Measurements from ENCODE around the gene SPATA2. TPM values are rescaled to one million over a fixed set of nuclear protein-coding genes. Genes with fewer than 3 reads are reported as not detected.

The SPATA2 gene
- total RNA-seq, 1 donor from 2014 or later = 10.3 TPM

DNA sequence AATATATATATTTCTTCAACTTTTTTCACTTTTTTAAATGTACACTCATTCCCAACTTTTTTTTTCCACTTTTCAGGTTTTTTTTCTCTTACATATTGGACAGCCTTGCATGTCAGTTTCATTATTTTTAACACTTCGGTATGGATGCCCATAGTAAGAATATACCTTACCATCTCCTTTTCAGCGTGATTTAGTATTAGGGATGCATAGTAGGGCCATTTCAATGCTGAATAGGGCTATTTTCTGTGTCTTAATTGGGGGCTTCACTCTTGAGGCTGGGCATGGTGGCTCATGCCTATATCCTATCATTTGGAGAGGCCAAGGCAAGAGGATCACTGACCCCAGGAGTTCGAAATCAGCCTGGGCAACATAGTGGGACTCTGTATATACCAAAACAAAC is 27.6 kb upstream of the SPATA2 start:
- Mint-ChIP-seq H3K36me3 (ENCODE audit: low read depth) (peaks cover 10% of the 10 kb centered on the region), H3K9me3 (no peaks in the 10 kb centered on the region), H3K27me3 (ENCODE audit: low read depth) (no peaks in the 10 kb centered on the region), H3K4me1 (peaks cover 27% of the 10 kb centered on the region), H3K27ac (ENCODE audit: unreplicated experiment) (no peak overlapping the region), H3K4me3 (no peak overlapping the region)
- TF ChIP-seq CTCF (conservative IDR thresholded peaks at IDR 0.05) = no peak
- no peak for DNase-seq (ENCODE audit: low read depth, low spot score)

- H3K27ac Mint-ChIP-seq (ENCODE audit: unreplicated experiment) = no peak overlapping the region
- H3K4me1 Mint-ChIP-seq = peaks cover 33% of the 10 kb centered on the region
- no peaks in the 10 kb centered on the region for H3K9me3 Mint-ChIP-seq
- TF ChIP-seq CTCF (conservative IDR thresholded peaks at IDR 0.05) = no peak
- no peak for DNase-seq (ENCODE audit: low read depth, low spot score)
- H3K27me3 Mint-ChIP-seq (ENCODE audit: low read depth) = no peaks in the 10 kb centered on the region
- no peak overlapping the region for H3K4me3 Mint-ChIP-seq
- H3K36me3 Mint-ChIP-seq (ENCODE audit: low read depth) = peaks cover 6% of the 10 kb centered on the region
Observed at GRCh38 chr20:49942303-49942702, 27.0 kb upstream of the SPATA2 start.

DNA sequence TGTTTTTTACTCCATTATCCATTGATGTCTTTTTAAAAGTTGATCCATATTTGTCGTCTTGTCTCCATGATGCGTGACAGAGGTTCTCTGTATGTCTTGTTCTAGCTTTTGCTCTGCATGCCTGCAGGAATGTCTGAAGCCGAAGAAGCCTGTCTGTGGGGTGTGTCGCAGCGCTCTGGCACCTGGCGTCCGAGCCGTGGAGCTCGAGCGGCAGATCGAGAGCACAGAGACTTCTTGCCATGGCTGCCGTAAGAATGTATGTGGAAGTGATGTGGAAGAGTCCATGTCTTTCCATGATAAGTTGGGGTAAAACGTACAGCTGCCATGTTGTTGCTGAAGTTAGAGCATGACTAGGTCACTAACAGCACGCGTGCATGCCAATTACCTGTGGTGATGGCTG is 26.1 kb upstream of the SPATA2 start:
- Mint-ChIP-seq H3K4me1 (peaks cover 40% of the 10 kb centered on the region), H3K36me3 (ENCODE audit: low read depth) (peaks cover 3% of the 10 kb centered on the region), H3K9me3 (no peaks in the 10 kb centered on the region), H3K27me3 (ENCODE audit: low read depth) (no peaks in the 10 kb centered on the region), H3K27ac (ENCODE audit: unreplicated experiment) (no peak overlapping the region), H3K4me3 (peak overlapping the region; percentile 27)
- no peak for TF ChIP-seq CTCF (conservative IDR thresholded peaks at IDR 0.05)
- DNase-seq (ENCODE audit: low read depth, low spot score) = no peak

DNA sequence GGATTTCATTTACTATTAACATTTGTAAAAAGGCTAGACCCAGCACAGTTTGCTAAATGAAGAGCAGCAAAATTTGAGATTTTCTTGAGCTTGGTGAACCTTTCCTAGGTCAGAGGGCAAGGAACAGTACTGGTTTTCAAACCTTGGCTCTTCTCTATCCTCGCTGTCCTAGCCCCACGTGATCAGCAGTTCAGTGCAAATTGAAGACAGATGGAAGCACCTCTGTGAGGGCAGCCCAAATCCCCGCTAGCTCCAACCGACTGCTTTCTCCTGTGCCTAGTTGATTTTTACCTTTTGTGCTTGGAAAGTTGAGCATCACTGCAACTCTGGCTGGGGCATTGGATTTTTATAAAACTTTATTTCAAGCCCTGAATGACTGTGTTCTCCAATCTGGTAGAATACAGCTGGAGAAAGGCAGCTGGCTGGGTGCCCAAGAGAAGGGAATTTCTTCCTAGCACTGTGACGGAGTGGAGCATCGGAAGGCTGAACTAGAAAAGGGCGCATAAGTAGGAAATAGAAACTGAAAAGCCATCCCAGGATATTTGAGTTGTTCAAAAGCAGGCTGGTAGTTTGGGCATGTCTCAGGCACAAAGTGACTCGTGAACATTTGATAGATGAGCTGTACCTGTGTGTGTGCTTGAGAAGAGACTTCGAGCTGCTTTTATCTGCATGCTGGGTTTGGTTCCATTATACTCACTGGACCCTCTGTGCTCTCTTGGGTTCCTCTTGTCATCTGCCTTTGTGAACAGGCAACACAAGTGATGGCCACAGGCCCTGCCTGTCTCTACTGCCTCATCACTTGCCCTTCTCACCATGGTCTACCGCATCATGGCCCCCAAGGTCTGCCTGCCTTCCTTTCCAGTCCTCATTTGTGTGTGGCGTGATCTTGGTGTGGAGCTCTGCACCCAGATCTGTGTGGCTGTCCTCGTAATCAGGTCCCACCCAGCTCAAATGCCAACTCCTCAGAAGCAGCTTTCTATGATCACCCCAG is 23.1 kb upstream of the SPATA2 start:
- Mint-ChIP-seq H3K27ac (ENCODE audit: unreplicated experiment) (no peak overlapping the region), H3K27me3 (ENCODE audit: low read depth) (no peaks in the 10 kb centered on the region), H3K4me1 (peaks cover 49% of the 10 kb centered on the region), H3K9me3 (no peaks in the 10 kb centered on the region), H3K36me3 (ENCODE audit: low read depth) (peaks cover 3% of the 10 kb centered on the region), H3K4me3 (peak overlapping the region; percentile 98)
- DNase-seq (ENCODE audit: low read depth, low spot score) = no peak
- TF ChIP-seq CTCF (conservative IDR thresholded peaks at IDR 0.05) = no peak

DNA sequence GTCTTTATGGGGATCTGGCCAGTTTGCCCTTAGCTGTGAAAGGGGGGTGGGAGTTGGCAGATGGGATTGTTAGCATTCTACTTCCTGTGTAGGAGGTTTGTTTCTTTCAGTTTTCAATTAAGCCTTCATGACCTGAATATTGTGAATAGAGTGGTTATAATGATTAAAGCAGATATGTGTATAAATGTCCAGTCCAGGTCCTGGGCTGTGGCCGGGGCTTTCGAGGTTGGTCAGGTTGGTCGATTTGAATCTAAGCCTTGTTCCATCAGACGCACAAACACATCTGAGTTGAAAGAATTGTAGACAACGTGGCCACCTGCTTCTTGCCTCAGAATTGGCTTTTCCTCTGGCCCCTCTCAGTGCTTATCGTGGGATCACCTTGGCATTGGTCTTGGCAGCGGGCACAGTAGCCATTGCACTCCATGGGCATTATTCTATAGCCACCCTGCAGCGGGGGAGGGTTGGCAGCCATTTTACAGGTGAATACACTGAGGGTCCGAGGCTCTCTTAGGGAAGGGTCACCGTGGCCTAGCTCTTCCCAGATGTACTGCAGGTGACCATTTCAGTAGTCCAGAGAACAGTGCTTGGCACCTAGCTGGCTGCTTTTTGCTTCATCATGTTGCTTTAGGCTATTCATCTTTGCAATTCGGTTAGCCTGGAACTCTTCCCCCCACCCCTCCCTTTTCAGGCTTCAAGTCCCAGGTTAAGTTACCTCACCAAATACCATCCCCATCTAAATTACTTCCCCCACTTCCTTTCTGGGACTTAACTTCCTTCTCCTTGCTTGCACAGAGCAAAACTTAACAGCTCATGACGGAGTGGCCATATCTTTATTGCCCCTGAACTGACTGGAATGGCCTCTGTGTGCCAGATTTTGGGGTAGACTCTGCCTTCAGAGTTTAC is 21.9 kb upstream of the SPATA2 start:
- Mint-ChIP-seq H3K4me3 (peak overlapping the region; percentile 98), H3K36me3 (ENCODE audit: low read depth) (peaks cover 3% of the 10 kb centered on the region), H3K9me3 (no peaks in the 10 kb centered on the region), H3K27ac (ENCODE audit: unreplicated experiment) (no peak overlapping the region), H3K4me1 (peaks cover 49% of the 10 kb centered on the region), H3K27me3 (ENCODE audit: low read depth) (no peaks in the 10 kb centered on the region)
- DNase-seq (ENCODE audit: low read depth, low spot score) = no peak
- TF ChIP-seq CTCF (conservative IDR thresholded peaks at IDR 0.05) = no peak
